HL-60 (cell line): ENCODE measurements around the gene FAM216B.

Experiments
- SPI1 ChIP-seq: IDR thresholded peaks from 2 replicates; pipeline ENCODE4 v1.6.1; 2012; ENCODE audit warnings: low read depth, mild to moderate bottlenecking, borderline replicate concordance
- TF ChIP-seq, protein P1 (sequence below): IDR thresholded peaks from one replicate; pipeline ENCODE4 v1.5.1; 2011; ENCODE audit warnings: low read length, control low read depth, inconsistent platforms; ENCODE audit not compliant: insufficient read depth

DNA sequence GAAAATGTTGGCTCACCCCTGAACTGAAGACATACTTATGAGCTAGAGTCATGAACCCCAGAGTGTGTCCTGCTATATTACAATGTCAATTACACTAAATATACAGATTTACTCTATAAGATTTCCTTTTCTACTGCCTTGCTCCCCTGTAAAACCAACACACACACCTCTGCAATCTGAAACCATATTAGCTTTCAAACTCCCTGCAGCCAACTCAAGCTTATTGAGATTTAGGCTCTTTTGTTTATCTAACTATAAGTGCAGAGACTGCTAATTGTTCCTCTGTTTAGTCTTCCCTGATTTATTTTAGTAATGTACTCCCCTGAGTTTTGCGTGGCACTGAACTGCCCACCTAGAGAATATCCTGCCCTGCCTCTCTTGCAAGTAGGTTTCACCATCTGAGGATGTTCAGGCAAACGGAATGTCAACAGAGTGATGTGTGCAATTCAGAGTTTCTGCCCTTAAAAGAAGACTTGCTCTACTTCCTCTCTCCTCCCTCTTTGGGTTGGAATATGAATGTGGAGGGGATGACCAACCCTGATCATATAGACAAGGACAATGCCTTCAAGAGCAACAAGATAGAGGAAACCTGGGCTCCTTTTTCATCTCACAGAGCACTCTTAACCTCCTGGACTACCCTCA is 22.3 kb downstream of the FAM216B start:
- TF ChIP-seq, protein P1, sequence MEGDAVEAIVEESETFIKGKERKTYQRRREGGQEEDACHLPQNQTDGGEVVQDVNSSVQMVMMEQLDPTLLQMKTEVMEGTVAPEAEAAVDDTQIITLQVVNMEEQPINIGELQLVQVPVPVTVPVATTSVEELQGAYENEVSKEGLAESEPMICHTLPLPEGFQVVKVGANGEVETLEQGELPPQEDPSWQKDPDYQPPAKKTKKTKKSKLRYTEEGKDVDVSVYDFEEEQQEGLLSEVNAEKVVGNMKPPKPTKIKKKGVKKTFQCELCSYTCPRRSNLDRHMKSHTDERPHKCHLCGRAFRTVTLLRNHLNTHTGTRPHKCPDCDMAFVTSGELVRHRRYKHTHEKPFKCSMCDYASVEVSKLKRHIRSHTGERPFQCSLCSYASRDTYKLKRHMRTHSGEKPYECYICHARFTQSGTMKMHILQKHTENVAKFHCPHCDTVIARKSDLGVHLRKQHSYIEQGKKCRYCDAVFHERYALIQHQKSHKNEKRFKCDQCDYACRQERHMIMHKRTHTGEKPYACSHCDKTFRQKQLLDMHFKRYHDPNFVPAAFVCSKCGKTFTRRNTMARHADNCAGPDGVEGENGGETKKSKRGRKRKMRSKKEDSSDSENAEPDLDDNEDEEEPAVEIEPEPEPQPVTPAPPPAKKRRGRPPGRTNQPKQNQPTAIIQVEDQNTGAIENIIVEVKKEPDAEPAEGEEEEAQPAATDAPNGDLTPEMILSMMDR = no peak
- TF ChIP-seq SPI1 = no peak
